Measurements from ENCODE around the gene MYL3.

MYL3 gene

DNA sequence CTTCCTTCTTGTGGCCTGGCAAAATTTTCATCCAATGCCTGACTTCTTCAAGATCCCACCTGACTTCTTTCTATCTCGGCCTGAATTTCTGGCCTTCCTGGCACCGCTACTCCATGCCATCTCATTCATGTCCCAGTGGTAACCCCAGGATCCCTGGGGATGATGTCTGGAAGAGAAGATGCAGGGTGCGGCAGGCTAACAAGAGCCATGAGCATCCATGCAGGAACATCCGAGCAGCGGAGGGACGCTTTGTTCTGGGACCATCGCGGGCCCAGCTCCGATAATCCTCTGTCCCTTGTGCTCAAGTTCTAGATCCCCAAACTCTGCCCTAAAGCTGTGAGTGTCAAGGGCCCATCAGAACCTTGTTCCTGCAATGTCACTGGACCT lies 10.9 kb downstream of the MYL3 start:
- Histone ChIP-seq H3K27ac (ENCODE audit: low read length) (no peak overlapping the region), H3K9ac (ENCODE audit: low read length) (no peak overlapping the region), H3K79me2 (ENCODE audit: low read length) (no peaks in the 10 kb centered on the region), H3F3A (ENCODE audit: insufficient read depth, low read length) (no peaks in the 10 kb centered on the region), H2AFZ (ENCODE audit: low read length) (no peak overlapping the region), H3K4me1 (ENCODE audit: low read length) (no peaks in the 10 kb centered on the region), H4K20me1 (ENCODE audit: insufficient read depth, low read length) (no peaks in the 10 kb centered on the region), H3K9me3 (replicated peaks; ENCODE audit: insufficient read depth, low read length) (no peaks in the 10 kb centered on the region), H3K27me3 (replicated peaks; ENCODE audit: insufficient read depth, low read length) (no peaks in the 10 kb centered on the region; the same call in 1 of the 2 replicates), H3K4me3 (ENCODE audit: low read length) (no peak overlapping the region), H3K9me2 (replicated peaks; ENCODE audit: insufficient read depth, low read length) (no peaks in the 10 kb centered on the region), H3K4me2 (ENCODE audit: low read depth, low read length) (no peak overlapping the region), H3K36me3 (replicated peaks; ENCODE audit: insufficient read depth, low read length) (no peaks in the 10 kb centered on the region)
- TF ChIP-seq EZH2phosphoT487 (IDR thresholded peaks at IDR 0.05; ENCODE audit: low read length): no peak
- TF ChIP-seq CTCF (IDR thresholded peaks at IDR 0.05; ENCODE audit: low read length): no peak
- TF ChIP-seq EZH2 (optimal IDR thresholded peaks at IDR 0.05; ENCODE audit: low read depth, low read length): no peak
- DNase-seq: no peak

DNA sequence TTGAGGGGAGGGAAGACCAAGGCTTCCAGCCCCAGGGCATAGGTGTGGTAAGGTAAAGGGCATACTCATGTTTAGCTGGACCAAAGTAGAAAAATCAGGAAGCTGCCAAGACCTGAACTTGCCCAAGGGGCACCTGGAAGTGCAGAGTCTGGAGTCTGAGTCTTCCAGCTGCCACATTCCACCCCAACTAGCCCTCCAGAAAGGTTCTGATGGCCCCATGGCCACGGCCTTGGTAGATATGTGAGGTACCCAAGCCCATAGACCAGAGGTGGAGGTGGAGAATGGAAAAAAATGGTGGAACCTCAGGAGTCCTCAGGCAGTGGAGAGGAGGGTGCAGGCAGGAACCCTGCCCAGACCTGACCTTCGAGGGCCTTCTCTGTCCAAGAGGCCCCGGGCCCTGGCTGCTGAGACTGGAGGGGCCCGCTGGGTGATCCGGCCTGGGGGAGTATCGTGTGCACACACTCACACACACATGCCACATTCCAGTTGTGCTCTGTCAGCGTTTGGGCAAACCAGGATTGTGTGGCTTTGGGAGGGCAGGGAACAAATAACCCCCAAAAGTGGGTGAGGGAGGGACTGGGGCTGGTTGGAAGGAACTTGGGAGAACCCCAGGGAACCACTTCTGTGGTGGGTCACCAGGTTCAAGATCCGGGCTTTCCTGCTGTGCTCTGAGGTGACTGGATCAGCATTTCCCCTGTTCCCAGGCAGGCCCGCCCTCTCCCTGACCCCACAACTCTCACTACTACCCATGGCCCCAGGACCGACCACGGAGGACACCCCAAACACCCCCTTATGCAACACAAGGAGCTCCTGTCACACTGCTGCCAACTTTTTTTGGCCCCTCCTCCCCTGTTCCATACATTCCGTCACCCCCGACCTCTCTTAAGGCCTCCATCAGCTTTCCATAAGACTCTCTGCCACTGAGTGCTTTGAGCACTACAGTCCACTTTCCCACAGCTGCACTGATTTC lies 11.6 kb downstream of the MYL3 start:
- H3K79me2 ChIP-seq (ENCODE audit: low read length): no peaks in the 10 kb centered on the region
- no peaks in the 10 kb centered on the region for H3K9me2 ChIP-seq (replicated peaks; ENCODE audit: insufficient read depth, low read length)
- no peak for TF ChIP-seq EZH2 (optimal IDR thresholded peaks at IDR 0.05; ENCODE audit: low read depth, low read length)
- H3K4me3 ChIP-seq (ENCODE audit: low read length): no peak overlapping the region
- no peaks in the 10 kb centered on the region; the same call in 1 of the 2 replicates for H3K27me3 ChIP-seq (replicated peaks; ENCODE audit: insufficient read depth, low read length)
- H3F3A ChIP-seq (ENCODE audit: insufficient read depth, low read length): no peaks in the 10 kb centered on the region
- no peaks in the 10 kb centered on the region for H3K9me3 ChIP-seq (replicated peaks; ENCODE audit: insufficient read depth, low read length)
- peaks cover under 1% of the 10 kb centered on the region; the same call in 1 of the 2 replicates for H3K4me1 ChIP-seq (ENCODE audit: low read length)
- H3K36me3 ChIP-seq (replicated peaks; ENCODE audit: insufficient read depth, low read length): no peaks in the 10 kb centered on the region
- no peak overlapping the region for H2AFZ ChIP-seq (ENCODE audit: low read length)
- H4K20me1 ChIP-seq (ENCODE audit: insufficient read depth, low read length): no peaks in the 10 kb centered on the region
- no peak overlapping the region for H3K9ac ChIP-seq (ENCODE audit: low read length)
- no peak overlapping the region for H3K27ac ChIP-seq (ENCODE audit: low read length)
- no peak for DNase-seq
- no peak overlapping the region for H3K4me2 ChIP-seq (ENCODE audit: low read depth, low read length)

DNA sequence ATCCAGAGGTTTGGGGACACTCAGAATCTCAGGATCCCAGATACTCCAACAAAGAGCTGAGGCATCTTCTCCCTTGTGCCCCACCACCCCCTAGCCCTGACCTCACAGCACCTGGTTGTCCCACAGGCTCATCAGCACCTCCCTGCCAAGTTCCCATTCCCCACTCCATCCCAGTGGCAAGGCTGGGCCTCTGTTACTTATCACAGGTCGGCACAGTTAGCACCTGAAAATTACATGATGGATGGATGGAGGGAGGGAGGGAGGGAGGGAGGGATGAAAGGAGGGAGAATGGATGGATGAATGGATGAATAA lies 12.8 kb downstream of the MYL3 start:
- H2AFZ ChIP-seq (ENCODE audit: low read length): no peak overlapping the region
- H3K36me3 ChIP-seq (replicated peaks; ENCODE audit: insufficient read depth, low read length): no peaks in the 10 kb centered on the region
- H3K79me2 ChIP-seq (ENCODE audit: low read length): no peaks in the 10 kb centered on the region
- TF ChIP-seq EZH2 (optimal IDR thresholded peaks at IDR 0.05; ENCODE audit: low read depth, low read length) (no peak), CTCF (IDR thresholded peaks at IDR 0.05; ENCODE audit: low read length) (no peak), EZH2phosphoT487 (IDR thresholded peaks at IDR 0.05; ENCODE audit: low read length) (no peak)
- no peak overlapping the region for H3K4me2 ChIP-seq (ENCODE audit: low read depth, low read length)
- H3K9me3 ChIP-seq (replicated peaks; ENCODE audit: insufficient read depth, low read length): no peaks in the 10 kb centered on the region
- peaks cover 7% of the 10 kb centered on the region; the same call in 1 of the 2 replicates for H3K4me1 ChIP-seq (ENCODE audit: low read length)
- DNase-seq: no peak
- H3K27ac ChIP-seq (ENCODE audit: low read length): no peak overlapping the region
- no peaks in the 10 kb centered on the region for H3F3A ChIP-seq (ENCODE audit: insufficient read depth, low read length)
- H3K9me2 ChIP-seq (replicated peaks; ENCODE audit: insufficient read depth, low read length): no peaks in the 10 kb centered on the region
- H4K20me1 ChIP-seq (ENCODE audit: insufficient read depth, low read length): no peaks in the 10 kb centered on the region
- H3K9ac ChIP-seq (ENCODE audit: low read length): no peak overlapping the region
- H3K27me3 ChIP-seq (replicated peaks; ENCODE audit: insufficient read depth, low read length): no peaks in the 10 kb centered on the region; the same call in 1 of the 2 replicates
- no peak overlapping the region for H3K4me3 ChIP-seq (ENCODE audit: low read length)
